Skin epidermis (tissue), 12 donors: Measurements from ENCODE around the gene CYP4F22.
"Not testable (repeated sequence)": the region's sequence is repeated elsewhere in the genome, so short reads cannot be mapped to it uniquely, and the experiment has no call there.

Experiments used
- H3K27ac ChIP-seq, 21 experiments: fragments of 200-600 bp; sonication (generic) in 11 of 21; one replicate each; pipeline ENCODE4 v1.5.0; 2020; ENCODE audit warnings: mild to moderate bottlenecking in 3 of 21, inconsistent platforms in 2 of 21, moderate library complexity in 2 of 21
- H3K4me3 ChIP-seq, 7 experiments: fragments of 200-600 bp; sonication (generic) in 2 of 7; one replicate each; pipeline ENCODE4 v1.5.0; 2020; ENCODE audit warnings: inconsistent platforms in 2 of 7, mild to moderate bottlenecking in 2 of 7, moderate library complexity in 1 of 7

The CYP4F22 gene

DNA sequence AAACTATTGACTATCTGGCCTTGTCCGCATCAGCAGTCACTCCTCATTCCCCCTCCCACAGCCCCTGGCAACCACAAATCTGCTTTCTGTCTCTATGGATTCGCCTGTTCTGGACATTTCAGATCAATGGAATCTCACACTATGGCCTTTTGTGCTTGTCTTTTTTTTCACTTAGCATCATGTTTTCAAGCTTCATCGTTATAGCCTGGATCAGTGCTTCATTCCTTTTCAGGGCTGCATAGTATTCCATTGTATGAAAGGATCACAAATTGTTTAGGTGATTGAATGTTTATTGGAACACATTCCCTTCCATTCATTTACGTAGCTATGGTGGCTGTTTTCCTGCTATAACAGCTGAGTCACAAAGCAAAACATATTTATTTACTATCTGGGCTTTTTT is 21.3 kb upstream of the CYP4F22 start:
- Histone ChIP-seq H3K4me3 (no peak overlapping the region), H3K27ac (no peak overlapping the region)

DNA sequence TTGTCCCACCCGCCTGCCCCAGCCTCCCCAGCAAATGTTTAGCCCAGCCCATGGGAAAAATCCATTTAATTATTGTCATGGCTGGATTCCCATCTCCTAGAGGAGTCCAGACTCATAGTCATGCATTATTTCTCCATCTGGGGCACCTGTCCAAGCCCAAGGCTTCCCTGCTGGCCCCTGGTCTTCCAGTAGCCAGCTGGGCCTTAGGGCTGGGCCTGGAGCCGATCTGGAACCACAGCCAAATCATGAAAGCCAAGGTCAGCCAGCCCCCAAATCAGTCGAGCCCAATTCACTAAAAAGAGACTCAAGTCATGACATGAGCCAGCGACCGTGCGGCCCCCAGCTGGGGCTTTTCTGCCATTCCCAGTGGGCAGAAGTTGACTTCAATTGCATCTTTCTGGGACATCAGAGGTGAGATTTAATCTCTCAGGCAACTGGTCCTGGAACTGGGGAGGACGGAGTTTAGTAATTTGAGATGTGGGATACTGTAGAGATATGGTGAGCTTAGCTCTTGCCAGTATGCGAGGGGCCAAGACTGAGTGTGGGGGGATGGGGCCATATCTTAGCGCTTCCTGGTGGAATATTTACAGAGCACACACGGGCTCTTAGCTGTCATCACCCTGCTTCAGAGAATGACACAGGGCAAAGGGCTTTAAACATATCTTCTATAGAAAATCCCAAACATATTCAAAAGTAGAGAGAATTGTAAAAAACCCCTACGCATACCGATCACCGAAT is 19.7 kb upstream of the CYP4F22 start:
- Histone ChIP-seq H3K27ac (no peak overlapping the region), H3K4me3 (no peak overlapping the region)

DNA sequence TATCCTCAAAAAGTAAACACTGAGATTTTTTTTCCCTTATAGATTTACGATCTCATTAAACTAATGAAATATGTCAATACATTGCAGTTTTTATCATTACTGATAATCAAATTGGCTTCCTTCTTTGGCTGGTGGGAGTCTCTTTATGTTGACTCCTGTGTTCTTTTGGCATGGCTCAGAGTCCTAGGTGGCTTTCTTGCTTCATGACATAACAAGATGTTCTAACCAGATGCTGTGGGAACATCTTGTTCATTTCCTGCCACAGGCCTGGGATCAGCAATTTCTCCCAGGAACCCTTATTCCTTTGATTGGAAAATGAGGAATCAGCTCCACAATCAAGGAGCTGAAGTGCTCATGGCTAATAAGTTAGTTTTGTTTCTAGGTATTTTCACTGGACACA is 13.2 kb upstream of the CYP4F22 start:
- H3K4me3 ChIP-seq: no peak overlapping the region
- no peak overlapping the region for H3K27ac ChIP-seq

DNA sequence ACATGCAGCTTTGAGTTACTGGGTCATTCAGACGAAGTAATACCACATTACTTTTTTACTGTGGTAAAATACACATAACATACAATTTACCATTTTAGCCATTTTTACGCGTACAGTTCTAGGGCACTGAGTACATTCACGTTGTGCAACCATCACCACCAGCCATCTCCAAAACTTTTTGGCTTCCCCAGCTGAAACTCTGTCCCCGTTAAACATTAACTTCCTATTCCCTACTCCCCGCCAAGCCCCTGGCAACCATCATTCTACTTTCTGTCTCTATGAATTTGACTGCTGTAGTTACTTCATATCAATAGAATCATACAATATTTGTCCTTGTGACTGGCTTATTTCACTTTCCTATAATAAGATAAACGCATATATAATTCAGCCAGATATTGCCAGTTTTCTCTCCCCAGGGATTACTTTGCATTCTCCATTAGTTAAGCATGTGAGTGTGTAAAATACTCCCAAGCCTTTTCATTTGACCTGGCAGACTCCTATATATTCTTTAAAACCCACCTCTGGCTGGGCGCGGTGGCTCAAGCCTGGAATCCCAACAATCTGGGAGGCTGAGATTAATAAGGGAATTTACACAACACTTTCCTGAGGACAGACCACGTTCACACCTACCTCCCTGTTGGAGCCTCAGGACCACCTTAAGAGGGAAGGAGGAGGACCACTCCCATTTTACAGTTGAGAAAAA is 10.0 kb upstream of the CYP4F22 start:
- no peak overlapping the region for H3K27ac ChIP-seq
- H3K4me3 ChIP-seq: no peak overlapping the region

DNA sequence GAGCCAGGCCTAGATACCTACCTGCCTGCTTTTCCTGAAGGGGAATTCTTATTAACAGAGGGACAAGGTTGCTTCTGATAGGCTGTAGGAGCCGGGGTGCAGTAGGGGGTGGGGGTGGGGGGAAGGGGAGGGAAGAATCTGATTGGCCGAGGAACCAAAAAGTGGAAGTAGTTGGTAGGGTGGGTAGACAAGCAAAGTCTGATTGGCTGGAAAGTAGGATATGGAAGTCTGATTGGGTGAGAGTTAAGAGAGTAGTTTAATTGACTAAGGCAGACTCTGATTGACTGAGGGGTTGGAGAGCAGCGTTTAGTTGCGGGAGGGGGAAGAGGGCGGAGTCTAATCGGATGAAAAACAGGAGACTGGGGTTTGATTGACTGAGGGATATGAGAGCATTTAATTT is 9.4 kb upstream of the CYP4F22 start:
- H3K27ac ChIP-seq: no peak overlapping the region

GRCh38 chr19:15501596-15501995 is 6.7 kb upstream of the CYP4F22 start:
- Histone ChIP-seq H3K4me3 (no peak overlapping the region), H3K27ac (no peak overlapping the region)

More for the DNA sequence above, 9.4 kb upstream of the CYP4F22 start:
- H3K4me3 ChIP-seq: no peak overlapping the region

GRCh38 chr19:15502264-15502663 is 6.1 kb upstream of the CYP4F22 start:
- no peak overlapping the region for H3K27ac ChIP-seq
- H3K4me3 ChIP-seq: no peak overlapping the region

GRCh38 chr19:15506074-15506571 is 2.2 kb upstream of the CYP4F22 start:
- H3K4me3 ChIP-seq: no peak overlapping the region
- H3K27ac ChIP-seq: no peak overlapping the region

GRCh38 chr19:15507068-15508034 is 974 bp upstream of the CYP4F22 start:
- Histone ChIP-seq H3K4me3 (peak overlapping the region in 1 of 7 experiments; percentile 43), H3K27ac (peak overlapping the region in 2 of 21 experiments; percentile 39 to 73)

DNA sequence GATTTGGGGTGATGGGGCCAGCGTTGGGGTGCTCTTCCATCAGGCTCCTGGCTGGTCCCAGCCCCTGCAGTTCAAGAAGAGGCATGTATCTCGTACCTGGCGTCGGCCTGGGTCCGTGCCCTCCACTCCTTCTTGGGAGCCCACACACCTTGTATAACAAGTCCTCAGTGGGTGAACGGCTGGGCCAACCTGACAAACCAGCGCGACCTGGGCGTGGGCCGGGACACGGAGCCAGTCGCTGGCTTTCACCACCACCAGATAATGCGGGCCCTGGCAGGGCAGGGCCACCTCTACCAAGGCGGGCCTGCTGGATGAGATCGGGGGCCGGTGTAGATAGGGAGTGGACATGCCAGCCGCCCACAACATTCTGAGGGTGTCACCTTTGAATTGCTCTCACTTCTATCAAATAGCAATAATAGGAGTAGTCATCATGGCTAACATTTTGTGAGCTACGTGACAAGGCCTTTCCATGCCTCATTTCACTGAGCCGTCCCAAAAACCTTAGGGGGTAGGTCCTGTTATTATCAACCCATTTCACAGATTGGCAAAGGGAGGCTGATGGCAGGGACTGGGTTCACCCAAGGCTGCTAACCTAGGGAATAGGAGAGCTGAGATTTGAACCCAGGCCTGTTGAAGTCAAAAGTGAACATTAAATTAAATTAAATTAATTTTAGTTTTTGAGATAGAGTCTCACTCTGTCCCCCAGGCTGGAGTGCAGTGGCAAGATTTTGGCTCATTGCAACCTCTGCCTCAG is 3.5 kb downstream of the CYP4F22 start:
- H3K27ac ChIP-seq: peak overlapping the region in 15 of 21 experiments; percentile 29 to 79 (median 65)

GRCh38 chr19:15515227-15515625 is 6.9 kb downstream of the CYP4F22 start:
- peak overlapping the region in 14 of 21 experiments; percentile 4 to 90 (median 65) for H3K27ac ChIP-seq
- not testable (repeated sequence) for H3K4me3 ChIP-seq

More for the DNA sequence above, 3.5 kb downstream of the CYP4F22 start:
- H3K4me3 ChIP-seq: no peak overlapping the region

DNA sequence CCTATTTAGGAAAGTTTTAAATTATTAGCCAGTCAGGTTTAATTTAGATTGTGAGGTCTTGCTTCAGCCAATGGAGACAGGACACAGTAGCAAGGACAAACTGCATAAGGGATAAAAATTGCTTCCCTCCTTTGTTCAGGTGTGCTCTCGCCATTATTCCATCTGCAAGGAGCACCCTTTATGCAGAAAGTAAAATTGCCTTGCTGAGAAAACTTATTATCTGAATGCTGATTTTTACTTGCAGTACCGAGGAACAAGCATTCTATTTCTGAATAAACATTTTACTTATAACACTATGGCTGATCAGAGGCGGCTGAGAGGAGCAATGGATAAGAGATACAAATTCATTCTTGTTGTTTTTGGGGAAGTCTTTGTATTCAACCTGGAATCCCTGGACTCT is 8.0 kb downstream of the CYP4F22 start:
- no peak overlapping the region for H3K27ac ChIP-seq
- no peak overlapping the region for H3K4me3 ChIP-seq

GRCh38 chr19:15517778-15518177 is 9.5 kb downstream of the CYP4F22 start:
- Histone ChIP-seq H3K4me3 (no peak overlapping the region), H3K27ac (no peak overlapping the region)

GRCh38 chr19:15519433-15519976 is 11.2 kb downstream of the CYP4F22 start:
- Histone ChIP-seq H3K27ac (no peak overlapping the region), H3K4me3 (no peak overlapping the region)

GRCh38 chr19:15524781-15525180 is 16.5 kb downstream of the CYP4F22 start:
- Histone ChIP-seq H3K27ac (no peak overlapping the region), H3K4me3 (no peak overlapping the region)

GRCh38 chr19:15525291-15525690 is 17.0 kb downstream of the CYP4F22 start:
- Histone ChIP-seq H3K4me3 (no peak overlapping the region), H3K27ac (no peak overlapping the region)

DNA sequence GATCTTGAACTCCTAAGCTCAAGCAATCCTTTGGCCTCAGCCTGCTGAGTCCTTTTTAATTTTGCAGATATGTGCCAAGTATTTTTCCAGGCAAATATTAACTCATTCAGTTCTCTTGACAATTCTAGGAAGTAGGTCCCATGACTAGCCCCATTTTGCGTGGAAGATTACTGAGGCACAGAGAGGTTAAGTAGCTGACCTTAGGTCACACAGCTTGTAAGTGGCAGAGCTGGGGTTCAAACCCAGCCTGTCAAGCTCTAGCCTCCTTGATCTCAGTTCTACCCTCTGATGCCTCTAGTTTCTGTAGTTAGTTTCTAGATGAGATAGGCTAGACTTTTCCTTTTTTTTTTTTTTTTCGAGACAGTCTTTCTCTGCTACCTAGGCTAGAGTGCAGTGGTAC is 18.1 kb downstream of the CYP4F22 start:
- no peak overlapping the region for H3K27ac ChIP-seq
- no peak overlapping the region for H3K4me3 ChIP-seq

GRCh38 chr19:15527705-15528104 is 19.4 kb downstream of the CYP4F22 start:
- no peak overlapping the region for H3K27ac ChIP-seq
- no peak overlapping the region for H3K4me3 ChIP-seq

- Histone ChIP-seq H3K4me3 (no peak overlapping the region), H3K27ac (peak overlapping the region in 1 of 21 experiments; percentile 44)
Observed at GRCh38 chr19:15529774-15530372, 21.5 kb downstream of the CYP4F22 start.
